HG02973 (cell line): Measurements from ENCODE around the gene HIVEP3.

Experiments
- ATAC-seq: cut with Tn5 transposase; IDR thresholded peaks from one replicate; pipeline ENCODE4 v1.9.1; 2021; ENCODE audit warnings: moderate library complexity; ENCODE audit not compliant: unreplicated experiment

HIVEP3 gene

DNA sequence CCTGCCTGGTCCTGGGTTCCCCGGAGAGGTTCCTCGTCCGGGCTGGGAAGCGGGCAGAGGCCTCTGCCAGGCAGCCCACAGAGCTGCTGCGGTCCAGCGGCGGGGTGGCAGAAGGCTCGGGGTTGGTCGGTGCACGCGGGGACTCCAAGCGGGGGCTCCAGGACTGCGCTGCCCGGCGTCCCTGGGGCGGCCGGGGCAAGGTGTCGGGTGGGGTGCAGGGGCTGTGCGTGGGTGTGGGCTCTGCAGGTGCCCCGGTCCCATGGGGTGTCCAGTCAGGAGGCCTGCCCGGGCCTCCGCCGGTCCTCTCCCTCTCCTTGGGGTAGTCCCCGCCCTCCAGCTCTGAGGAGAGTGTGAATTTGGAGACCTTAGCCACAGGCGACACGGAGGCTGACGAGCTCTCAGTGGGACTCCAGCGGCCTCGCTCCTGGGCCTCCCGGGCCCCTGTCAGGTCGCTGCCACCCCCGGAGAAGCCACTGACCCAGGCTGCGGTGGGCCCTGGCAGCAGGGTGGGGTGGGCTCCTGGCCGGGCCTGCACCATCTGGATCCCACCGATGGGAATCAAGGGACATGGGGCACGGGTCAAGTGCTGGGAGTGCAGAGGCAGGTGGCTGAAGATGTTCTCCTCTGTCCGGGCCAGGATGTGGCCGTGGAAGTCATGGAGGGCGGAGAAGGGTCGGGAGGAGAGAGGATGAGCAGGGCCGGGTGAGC is 408.0 kb downstream of the HIVEP3 start:
- ATAC-seq, result no peak

DNA sequence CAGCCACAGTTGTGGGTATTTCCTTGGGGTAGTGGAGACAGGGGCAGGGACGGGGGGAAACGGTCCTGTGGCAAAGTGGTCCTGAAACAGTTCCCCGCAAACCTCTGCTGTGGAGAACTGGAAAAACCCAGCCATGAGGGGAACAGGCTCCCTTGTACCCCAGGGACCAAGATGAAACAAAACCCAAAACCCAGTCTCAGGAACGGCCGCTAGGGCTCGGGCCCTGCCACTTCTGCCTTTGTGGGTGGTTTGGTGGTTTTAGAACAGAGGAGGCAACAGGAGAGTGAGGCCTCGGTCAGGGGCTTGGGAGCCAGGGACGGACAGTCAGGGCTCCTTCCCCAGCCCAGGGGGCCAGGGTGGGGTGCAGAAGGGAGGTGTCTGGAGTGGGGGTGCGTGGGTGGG is 409.5 kb downstream of the HIVEP3 start:
- no peak for ATAC-seq

DNA sequence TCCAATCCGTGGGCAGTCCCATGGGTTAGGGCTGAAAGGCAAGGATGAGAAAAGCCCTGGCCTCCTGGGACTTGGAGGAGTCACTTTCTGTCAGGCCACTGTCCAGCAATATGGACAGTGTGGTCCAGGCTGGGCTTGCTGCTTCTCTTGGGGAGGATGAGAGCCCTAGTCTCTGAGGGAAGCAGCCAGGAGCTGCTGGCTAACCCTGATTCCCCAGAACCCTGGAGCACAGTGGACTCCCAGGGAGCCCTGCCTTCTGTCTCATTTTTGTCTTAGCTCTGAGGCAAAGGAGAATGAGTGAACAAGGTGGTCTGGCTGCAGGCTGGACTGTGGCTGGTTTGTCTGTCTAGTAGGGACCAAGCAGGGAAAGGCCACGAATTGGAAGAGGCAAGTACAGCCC is 410.4 kb downstream of the HIVEP3 start:
- no peak for ATAC-seq

DNA sequence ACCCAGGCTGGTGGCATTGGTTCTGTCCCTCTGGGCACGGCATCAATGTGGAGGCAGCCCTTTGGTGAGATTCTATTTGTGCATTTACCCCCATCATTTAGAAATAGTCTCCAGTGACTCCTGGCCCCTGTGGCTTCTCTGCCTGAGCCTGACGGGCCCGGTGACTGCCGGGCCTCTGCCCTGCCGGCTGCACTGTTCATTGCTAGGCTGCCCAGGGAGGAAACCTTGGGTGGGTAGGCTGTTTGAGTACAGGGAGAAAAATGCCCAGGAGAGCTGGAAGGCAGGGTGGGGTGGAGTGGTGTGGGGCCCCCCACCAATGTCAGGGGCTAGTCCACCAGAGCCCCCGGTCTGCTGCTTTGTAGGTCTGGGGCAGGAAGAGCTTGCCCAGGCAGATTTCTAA is 410.9 kb downstream of the HIVEP3 start:
- ATAC-seq, result no peak

DNA sequence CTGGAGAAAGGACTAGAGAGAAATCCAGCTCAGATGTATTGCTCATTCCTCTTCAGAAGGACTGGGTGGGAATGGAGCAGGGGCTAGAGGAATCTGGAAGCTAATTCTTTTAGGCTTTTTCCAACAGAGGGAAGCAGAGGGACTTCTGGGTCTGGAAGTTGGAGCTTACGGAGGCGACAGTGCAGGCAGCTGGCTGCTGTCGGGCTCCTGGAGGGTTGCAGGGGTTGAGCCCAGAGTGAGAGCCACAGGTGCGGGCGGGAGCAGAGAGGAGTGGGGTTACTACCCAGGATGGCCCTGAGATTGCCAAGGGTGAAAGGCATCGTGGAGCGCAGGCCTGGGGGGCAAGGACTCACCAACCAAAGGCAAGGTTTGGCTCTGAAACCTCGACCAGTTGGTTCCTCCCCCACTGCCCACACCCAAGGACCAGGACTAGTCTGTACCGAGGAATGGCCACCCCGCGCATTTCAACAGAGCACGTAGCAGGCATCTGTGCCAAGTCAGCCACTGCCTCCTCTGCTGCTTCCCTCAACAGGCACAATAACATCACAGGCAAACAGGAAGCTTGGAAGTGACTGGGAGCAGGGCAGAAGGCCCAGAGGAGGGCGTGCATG is 411.5 kb downstream of the HIVEP3 start:
- ATAC-seq, result no peak

DNA sequence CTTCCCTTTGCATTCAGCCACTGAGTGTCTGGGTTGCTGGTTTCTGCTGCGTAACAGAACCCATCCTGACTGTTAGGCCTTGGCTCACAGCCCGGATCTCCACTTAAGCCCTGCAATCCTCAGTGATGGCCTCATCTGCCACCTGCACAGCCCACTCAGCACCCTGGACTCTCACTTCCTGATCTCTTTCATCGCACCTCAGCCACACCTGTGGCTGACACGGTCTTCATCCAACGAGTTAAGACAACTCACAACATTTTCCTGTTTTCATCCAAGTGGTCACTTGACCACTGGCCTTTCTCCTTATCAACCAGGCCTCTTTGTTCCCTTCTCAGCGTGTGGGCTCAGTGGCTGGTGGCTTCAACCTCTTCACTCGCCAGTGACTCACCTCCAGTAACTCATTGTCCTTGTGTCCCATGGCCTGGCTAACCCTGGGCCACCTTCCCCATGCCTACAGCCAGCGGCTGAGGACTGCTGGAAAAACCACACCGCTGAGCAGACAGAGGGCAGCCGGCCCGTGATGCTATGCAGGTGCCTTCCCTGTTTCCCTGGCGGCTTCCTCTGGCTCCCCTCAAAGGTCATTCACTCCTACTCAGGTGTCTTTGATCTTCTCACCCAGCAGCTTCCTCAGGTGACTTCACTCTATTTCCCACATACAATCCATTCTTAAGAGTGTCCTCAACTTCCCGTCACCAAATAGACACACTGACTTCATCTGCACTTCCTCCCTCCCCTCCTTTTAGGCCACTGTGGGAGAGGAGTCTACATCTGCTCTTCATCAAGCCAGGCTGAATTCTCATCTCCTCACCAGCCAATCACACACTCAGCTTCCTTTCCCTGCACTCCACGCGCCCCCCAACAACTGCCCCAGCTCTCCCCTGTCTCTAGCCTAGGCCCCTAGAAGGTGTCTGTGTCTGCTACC is 414.3 kb downstream of the HIVEP3 start:
- ATAC-seq, result no peak

DNA sequence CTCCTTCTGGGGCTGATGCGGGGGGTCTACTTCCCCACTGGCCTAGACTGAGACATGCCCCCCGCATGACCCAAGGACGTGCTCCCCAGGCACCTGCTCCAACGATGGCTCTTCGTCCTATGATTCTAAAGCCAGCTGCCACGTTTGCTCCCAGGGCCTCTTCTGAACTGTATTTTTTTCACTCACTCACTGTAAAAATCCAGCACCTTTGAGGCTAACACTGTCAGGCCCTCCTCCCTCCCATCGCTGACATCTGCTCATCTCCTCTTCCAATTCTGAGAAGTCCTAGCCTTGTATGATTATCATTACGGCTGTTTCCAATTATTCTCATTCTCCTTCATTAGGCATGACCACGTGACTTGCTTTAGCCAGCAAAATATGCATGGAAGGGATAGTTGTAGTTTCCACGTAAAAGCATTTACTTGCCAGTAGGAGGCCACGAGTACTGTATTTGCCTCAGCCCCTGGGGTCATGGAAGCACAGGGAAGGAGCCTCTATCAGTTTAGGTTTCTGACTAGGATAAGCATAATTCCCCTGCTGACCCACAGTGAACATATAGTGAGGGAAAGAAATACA is 415.1 kb downstream of the HIVEP3 start:
- ATAC-seq, result no peak

DNA sequence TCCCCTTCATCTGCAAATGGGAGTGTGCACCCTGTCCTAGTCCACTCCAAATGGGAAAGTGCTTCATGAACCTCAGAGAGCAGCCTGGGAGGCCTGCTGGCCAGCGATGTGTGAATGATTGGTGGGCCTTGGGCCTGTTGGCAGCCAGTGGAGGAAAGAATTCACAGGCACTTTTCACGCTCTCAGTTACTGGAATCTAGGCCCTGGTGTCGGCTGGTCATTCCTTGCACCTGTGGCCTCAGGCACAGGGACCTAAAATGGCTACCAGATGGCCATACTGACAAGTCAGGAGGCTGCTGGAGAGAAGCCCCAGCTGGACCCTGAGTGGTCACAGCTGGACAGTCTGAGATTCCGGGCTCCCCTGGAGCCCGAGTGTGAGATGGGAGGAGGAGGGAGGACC is 415.8 kb downstream of the HIVEP3 start:
- no peak for ATAC-seq

DNA sequence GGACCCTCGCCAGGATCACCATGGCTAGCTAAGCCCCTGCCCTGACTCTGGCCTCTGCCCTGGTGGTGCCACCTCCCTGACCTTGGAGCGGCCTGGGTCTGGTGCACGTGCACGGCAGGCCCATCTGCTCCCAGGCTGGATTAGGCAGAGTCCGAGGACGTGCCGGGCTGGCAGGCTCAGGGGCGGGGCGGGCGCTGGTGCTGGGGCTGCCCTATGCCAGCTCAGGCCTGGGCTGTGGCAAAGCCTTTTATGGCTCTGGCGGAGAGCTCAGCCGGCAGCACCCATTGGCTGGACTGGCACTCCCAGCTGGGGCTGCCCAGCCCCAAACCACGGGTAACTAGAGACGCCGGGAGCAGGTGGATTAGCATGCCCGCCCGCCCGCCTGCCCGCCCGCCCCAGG is 417.1 kb downstream of the HIVEP3 start:
- no peak for ATAC-seq

DNA sequence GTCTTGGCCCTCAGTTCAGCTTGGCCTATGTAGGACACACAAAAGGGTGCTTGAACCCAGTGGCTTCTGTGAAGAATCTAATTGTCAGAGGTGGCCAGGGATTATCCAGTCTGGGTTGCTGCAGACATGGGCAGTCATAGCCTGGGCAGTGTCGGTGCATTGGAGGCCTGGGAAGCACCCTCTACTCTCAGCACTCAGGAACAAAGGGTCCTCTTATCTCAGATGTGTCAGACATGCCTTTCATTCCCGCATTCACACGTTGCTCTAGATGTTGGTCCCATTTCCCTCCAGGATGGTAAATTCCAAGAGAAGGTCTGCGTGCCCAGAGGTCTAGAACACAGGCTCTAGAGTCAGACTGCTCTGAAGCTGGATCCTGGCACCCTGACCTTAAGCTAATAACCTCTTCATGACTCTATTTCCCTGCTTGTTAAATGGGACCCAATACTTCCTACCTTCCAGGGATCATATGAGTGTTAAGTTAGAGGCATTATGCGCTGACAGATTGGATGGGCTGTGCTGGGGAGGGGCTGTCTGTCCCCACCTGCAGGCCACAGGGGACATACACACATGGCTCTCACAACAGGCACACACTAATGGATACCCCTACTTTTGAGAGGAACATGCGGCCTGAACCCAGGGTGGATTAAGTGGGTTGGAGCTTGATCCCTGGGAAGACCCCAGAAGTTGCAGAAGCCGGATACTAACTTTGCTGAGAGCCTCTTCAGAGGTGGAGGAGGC is 417.8 kb downstream of the HIVEP3 start:
- no peak for ATAC-seq

DNA sequence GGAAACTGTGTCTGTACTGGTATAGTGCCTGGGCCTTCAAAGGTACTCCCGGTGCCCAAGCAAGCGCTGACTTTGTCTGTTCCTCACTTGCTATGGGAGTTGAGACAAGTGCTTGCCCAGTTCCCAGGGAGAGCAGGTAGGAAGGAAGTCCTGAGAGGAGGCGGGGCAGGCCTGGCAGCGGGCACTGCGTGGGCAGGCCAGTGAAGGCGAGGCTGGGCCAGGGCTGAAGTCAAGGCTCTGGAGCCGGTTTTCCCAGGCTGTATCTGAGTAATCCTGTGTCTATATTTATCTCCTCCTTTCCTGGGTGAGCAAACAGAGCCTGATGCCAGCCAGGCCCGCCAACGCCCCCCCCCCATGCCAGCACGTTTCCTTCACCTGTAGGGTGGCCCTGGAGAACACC is 418.3 kb downstream of the HIVEP3 start:
- no peak for ATAC-seq

DNA sequence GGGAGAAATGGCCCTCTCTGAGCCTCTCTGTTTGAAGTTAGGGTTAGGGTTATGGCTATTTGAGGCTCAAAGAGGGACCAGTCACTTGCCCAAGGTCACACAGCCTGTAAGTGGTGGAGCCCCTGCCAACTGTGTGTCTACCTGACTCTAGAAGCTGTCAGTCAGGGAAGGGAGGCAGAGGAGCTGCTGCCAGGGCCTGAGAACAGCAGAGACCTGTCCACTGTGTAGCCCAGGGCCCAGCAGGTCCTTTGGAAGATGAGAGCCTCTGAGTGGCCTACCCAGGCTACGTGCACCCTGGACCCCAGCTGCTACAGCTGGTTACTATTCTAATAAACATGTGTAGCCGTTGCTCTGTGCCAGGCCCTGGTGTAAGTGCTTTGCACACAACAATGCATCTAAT is 419.1 kb downstream of the HIVEP3 start:
- ATAC-seq, result no peak

DNA sequence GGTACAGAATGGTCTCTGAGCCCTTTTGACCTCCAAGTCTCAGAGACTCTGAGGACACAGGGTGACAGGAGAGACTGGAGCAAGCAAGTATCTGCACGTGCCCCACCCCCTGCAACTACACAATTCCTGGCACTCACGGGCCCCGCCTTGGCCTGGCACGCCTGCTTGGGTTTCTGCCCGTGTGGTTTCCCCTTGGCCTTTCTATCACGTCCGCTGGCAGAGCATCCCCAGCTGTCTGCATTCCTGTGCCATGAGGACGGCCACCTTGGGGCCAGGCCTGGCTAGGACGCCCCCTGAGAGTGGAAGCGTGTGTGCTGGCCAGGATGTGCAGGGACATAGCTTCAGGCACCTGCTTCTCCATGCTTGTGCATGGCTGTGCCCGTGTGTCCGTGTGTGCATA is 419.9 kb downstream of the HIVEP3 start:
- ATAC-seq, result no peak

DNA sequence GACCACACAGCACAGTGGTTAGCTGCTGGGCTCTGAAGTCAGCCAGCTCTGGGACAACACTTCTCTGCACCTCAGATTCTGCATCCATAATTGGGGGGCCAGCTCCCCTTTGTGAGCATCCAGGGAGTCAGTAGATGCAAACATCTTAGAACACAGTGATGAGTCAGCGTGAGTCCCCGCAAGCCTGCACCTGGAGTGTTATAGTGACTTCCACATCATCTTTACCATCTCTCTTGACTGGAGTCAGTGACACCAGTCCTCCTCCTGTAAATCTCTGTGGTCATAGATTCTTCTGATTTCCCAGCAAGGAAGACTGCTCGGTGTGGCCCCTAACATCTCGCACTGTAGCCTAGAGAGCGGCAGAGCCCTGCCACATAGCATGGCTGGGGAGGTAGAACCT is 420.3 kb downstream of the HIVEP3 start:
- no peak for ATAC-seq

DNA sequence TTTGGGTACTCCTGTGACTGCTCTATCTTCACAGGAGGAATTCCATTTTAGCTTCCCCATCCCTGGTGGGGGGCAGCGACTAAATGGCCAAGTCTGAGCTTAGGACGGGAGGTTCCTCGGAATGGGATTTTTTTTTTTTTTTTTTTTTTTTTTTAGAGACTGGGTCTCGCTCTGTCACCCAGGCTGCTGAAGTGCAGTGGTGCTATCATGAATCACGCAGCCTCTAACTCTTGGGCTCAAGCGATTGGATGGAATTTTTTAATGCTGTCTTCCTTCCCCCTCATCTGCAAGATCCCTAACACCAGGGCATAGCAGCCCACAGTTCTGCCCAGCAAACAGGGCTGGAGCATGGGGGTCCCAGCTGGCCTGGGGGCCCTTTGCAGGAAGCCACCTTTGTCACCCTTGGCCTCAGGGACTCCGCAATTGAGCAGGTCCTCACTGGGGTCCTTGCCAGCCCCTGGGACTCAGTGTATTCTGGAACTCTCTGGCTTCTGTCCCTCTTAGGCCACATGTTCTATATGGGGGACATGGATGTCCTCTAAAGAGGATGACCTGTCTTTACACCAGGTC is 421.2 kb downstream of the HIVEP3 start:
- ATAC-seq, result no peak

DNA sequence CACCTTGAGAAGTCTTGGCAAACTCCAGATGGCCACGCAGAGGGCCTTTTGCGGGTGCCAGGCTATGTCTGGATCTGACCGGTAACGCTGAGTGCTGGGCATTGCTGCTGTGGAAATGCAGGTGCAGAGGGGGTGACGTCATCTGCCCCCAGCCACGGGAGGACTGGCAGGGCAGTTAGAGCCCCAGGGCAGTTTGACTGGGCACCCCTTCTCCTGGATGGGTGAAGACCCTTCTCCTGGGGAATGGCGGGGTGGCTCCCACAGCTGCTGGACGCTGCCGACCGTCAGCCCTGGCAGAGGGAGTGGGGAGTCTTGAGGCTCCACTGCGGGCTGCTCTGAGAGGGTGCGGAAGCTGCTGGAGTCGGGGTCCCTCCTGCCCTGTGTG is 421.7 kb downstream of the HIVEP3 start:
- no peak for ATAC-seq

DNA sequence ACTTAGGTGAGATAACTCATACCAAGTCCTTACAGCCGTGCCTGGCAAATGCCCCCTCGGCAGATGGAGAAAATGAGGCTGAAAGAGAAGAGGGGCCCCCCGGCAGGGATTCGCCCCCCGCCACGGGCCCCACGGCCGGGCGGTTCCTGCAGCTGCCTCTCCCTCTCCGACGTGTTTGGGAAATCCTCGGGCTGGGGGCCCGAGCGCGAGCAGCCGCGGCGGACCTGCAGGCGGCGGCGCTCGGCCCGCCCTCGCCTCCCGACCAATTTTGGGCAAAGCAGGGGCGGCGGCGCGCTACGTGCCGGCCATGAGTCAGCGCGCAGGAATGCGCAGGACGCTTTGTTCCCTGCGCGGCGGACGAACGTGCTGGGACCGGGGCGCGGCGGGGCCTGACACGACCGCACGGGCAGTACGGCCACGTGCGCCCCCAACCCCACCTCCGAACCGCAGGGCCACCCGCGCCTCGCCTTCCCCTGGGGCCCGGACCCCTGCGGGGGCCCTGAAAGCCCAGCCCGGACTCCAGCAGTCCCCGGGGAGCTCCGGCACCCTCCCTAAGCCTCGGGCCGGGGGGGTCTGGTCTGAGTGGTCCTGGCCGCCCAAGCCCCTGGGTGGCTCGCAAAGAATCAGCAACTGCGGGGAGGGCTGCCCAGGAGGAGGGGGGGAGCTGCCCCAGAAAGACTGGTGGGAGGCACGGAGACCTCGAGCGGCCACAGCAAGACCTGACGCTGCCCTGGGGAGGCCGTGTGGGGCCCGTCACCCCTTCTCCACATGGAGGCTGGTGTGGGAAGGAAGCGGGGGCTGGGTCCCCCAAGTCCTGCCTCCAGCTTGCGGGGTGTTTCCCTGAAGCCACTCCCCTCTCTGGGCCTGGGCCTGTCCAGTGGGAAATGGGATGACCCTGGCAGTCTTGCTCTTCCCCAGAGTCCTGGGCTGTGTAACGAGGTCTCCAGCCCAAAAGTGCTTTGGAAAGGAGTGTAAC is 422.4 kb downstream of the HIVEP3 start:
- peak; percentile 41 for ATAC-seq

DNA sequence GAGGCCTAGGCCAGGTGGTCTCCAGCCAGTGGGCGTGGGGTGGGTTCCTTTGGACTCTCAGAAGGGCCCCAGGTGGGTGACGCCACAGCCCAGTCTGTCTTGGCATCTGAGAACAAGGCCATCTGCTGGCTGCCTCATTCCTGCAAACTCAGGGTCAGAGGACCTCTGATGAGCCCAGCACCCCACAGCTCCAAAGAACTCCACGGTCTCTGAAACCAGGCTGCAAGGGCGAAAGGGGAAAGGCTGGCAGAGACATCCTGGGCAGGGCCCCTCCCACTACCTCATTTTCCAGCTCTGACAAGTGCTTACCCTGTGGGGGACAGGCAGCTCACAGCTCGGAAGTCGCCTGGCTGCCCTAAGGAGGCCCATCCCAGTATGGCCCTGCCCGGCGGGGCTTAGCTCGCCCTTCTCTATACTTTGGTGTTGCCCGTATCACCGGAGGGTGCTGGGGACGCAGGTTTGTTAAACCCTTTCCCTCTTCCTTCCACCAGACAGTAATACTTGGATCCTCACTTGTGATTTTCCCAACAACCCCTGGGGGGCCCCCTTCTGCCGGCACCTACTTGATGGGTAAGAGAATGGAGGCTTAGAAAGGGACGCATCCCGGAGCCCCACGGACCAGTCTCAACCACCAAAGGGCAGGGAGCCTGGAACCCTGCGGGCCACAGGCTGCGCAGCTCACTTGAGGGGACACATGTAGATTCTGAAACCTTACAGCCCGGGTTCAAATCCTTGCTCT is 423.3 kb downstream of the HIVEP3 start:
- no peak for ATAC-seq
